ENCODE measurements around the gene SNX10.

SNX10 gene

GRCh38 chr7:26409661-26410547 is 118.2 kb downstream of the SNX10 start:
- no peak for DNase-seq (ENCODE audit: low read depth)
- H3K27me3 ChIP-seq (replicated peaks; ENCODE audit: control insufficient read depth, insufficient read depth, low read length): peaks cover 14% of the 10 kb centered on the region
- no peaks in the 10 kb centered on the region for H3K36me3 ChIP-seq (ENCODE audit: control insufficient read depth, insufficient read depth, low read length, severe bottlenecking)
- H3K4me1 ChIP-seq (ENCODE audit: control insufficient read depth, insufficient read depth, low read length): no peaks in the 10 kb centered on the region
- H3K4me3 ChIP-seq (ENCODE audit: low read length): no peak overlapping the region
- H3K9ac ChIP-seq (ENCODE audit: low read length): no peak overlapping the region
- H3K9me3 ChIP-seq (ENCODE audit: control insufficient read depth, low read length): no peaks in the 10 kb centered on the region

DNA sequence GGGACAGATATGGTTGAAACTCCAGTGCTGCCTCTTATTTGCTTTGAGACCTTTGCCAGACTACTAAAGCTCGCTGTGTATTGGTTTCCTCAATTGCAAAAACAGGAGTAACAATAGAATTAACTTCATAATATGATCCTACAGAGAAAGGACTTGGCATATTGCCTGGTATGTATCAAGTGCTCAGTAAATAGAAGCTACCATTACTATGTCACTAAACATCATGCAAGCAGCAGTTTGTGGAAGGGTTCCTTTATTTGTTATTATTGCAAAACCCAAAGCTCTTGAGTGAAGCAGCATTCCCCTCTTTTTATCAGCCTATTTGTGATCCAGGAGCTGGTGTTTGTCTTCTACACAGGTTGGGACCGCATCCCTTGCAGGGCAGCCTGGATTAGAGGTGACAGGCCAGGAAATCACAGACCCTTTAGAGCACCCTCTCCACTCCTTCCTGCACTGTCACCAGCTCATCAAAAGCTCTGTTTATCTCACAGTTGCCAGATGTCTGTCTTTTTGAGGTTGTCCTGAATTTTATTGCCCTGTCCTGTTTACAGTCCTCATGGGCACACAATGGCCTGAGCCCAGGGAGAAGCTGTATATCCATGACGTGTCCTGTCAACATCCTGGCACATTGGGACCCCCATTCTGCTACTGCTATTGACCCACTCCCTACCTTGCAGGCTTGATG is 121.5 kb downstream of the SNX10 start:
- H3K4me3 ChIP-seq (ENCODE audit: low read length): no peak overlapping the region

GRCh38 chr7:26416004-26416403 is 124.3 kb downstream of the SNX10 start:
- Histone ChIP-seq H3K4me1 (ENCODE audit: control insufficient read depth, insufficient read depth, low read length) (no peaks in the 10 kb centered on the region), H3K9ac (ENCODE audit: low read length) (no peak overlapping the region), H3K9me3 (ENCODE audit: control insufficient read depth, low read length) (no peaks in the 10 kb centered on the region), H3K27me3 (replicated peaks; ENCODE audit: control insufficient read depth, insufficient read depth, low read length) (peaks cover 12% of the 10 kb centered on the region), H3K4me3 (ENCODE audit: low read length) (no peak overlapping the region), H3K36me3 (ENCODE audit: control insufficient read depth, insufficient read depth, low read length, severe bottlenecking) (no peaks in the 10 kb centered on the region)
- DNase-seq (ENCODE audit: low read depth): no peak

More for the DNA sequence above, 121.5 kb downstream of the SNX10 start:
- Histone ChIP-seq H3K27me3 (replicated peaks; ENCODE audit: control insufficient read depth, insufficient read depth, low read length) (peaks cover 12% of the 10 kb centered on the region), H3K9me3 (ENCODE audit: control insufficient read depth, low read length) (no peaks in the 10 kb centered on the region), H3K4me1 (ENCODE audit: control insufficient read depth, insufficient read depth, low read length) (no peaks in the 10 kb centered on the region), H3K36me3 (ENCODE audit: control insufficient read depth, insufficient read depth, low read length, severe bottlenecking) (no peaks in the 10 kb centered on the region), H3K9ac (ENCODE audit: low read length) (no peak overlapping the region)
- DNase-seq (ENCODE audit: low read depth): no peak

DNA sequence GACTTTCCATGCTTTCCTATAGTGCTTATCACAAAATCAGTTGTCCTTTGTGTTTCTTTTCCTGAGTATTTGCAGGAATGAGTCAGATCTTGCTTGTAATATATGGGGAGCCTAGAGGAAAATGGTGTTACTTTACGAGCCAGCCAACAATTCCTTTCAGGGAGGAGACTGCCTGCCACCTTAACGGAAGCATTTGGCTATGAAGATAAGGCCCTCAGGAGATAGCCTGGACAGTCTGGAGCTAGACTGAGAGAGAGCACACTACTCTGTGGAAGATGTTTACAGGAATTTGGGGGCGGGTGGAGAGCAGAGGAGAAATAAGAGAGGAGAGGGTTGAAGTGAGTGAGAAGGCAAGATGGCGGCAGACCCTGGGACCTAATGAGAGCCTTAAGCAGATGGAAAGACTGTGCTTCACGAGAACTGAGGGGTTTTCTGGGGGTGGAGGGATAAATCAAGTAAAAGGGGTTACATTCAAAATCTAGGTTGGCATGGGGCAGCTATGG is 126.3 kb downstream of the SNX10 start:
- Histone ChIP-seq H3K4me1 (ENCODE audit: control insufficient read depth, insufficient read depth, low read length) (no peaks in the 10 kb centered on the region), H3K4me3 (ENCODE audit: low read length) (no peak overlapping the region), H3K27me3 (replicated peaks; ENCODE audit: control insufficient read depth, insufficient read depth, low read length) (peaks cover 3% of the 10 kb centered on the region), H3K9me3 (ENCODE audit: control insufficient read depth, low read length) (no peaks in the 10 kb centered on the region), H3K9ac (ENCODE audit: low read length) (no peak overlapping the region), H3K36me3 (ENCODE audit: control insufficient read depth, insufficient read depth, low read length, severe bottlenecking) (no peaks in the 10 kb centered on the region)
- DNase-seq (ENCODE audit: low read depth): no peak

DNA sequence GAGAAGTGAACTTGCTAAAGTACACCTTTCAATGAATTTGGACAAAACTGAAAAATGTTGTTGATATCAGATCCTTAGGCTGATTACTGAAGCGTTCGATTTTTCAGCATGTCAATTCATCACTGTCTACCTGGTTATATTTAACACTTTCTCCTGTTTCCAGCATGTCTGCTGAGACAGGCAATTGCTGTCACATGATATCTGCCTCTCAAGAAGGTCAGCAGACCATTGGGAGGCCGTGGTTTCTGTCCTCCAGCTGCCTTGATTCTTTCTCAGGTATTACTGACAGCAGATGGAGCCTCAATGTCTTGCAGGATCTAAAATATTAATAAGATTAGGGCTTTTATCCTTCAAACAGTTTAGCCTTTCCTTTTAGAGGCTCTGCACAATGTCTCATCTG is 127.5 kb downstream of the SNX10 start:
- no peaks in the 10 kb centered on the region for H3K27me3 ChIP-seq (replicated peaks; ENCODE audit: control insufficient read depth, insufficient read depth, low read length)
- no peak overlapping the region for H3K9ac ChIP-seq (ENCODE audit: low read length)
- no peaks in the 10 kb centered on the region for H3K9me3 ChIP-seq (ENCODE audit: control insufficient read depth, low read length)
- no peaks in the 10 kb centered on the region for H3K36me3 ChIP-seq (ENCODE audit: control insufficient read depth, insufficient read depth, low read length, severe bottlenecking)
- H3K4me3 ChIP-seq (ENCODE audit: low read length): no peak overlapping the region
- H3K4me1 ChIP-seq (ENCODE audit: control insufficient read depth, insufficient read depth, low read length): no peaks in the 10 kb centered on the region
- DNase-seq (ENCODE audit: low read depth): no peak

DNA sequence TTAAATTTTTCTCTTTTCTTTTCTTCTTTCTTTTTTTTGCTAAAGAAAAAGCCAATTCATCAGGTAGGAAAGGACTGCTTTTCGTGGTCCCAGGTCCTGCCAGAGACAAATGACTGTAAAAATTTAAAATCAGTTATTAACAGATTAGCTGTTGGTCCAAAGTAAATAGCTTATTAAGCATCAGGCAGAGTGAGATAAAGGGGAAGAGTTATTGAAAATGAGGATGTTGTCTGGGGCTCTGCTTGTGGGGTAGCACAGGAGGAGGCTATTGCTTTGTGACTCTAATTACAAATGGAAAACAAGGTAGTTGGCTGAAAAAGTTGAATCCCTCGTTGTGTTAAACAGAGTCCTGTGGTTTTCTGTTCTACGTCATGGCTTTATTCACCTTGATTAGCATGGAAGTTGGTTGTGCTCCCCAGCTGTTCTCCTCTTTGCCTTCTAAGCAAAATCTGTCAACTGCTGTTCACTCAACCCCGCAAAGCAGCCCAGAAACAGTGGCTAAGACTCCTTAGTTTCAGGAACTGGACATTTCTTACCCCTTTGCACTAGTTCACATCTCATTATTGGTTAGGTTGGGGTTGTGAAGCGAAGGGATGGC is 128.9 kb downstream of the SNX10 start:
- no peaks in the 10 kb centered on the region for H3K4me1 ChIP-seq (ENCODE audit: control insufficient read depth, insufficient read depth, low read length)
- H3K9me3 ChIP-seq (ENCODE audit: control insufficient read depth, low read length): no peaks in the 10 kb centered on the region
- no peak overlapping the region for H3K9ac ChIP-seq (ENCODE audit: low read length)
- no peak for DNase-seq (ENCODE audit: low read depth)
- H3K4me3 ChIP-seq (ENCODE audit: low read length): no peak overlapping the region
- no peaks in the 10 kb centered on the region for H3K27me3 ChIP-seq (replicated peaks; ENCODE audit: control insufficient read depth, insufficient read depth, low read length)
- no peaks in the 10 kb centered on the region for H3K36me3 ChIP-seq (ENCODE audit: control insufficient read depth, insufficient read depth, low read length, severe bottlenecking)

DNA sequence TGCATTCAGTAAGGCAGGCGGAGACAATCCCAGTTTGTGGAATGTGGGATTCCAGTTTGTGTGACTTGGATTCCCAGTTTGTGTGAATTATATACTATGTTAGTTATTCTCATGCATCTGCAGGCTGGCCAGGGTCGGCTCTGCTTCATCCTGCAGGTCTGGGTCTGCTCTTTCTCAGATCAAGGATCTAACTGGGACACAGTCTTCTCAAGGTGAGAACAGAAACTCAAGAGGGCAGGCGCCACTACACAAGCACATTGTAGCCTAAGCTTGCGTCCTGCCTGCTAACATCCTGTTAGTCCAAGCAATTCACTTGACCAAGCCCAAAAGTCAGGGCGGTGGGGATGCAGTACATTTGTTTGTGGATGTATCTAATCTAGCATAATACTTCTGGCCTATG is 131.1 kb downstream of the SNX10 start:
- Histone ChIP-seq H3K27me3 (replicated peaks; ENCODE audit: control insufficient read depth, insufficient read depth, low read length) (no peaks in the 10 kb centered on the region), H3K36me3 (ENCODE audit: control insufficient read depth, insufficient read depth, low read length, severe bottlenecking) (no peaks in the 10 kb centered on the region), H3K9ac (ENCODE audit: low read length) (no peak overlapping the region), H3K9me3 (ENCODE audit: control insufficient read depth, low read length) (no peaks in the 10 kb centered on the region), H3K4me1 (ENCODE audit: control insufficient read depth, insufficient read depth, low read length) (no peaks in the 10 kb centered on the region), H3K4me3 (ENCODE audit: low read length) (no peak overlapping the region)
- DNase-seq (ENCODE audit: low read depth): no peak

GRCh38 chr7:26423436-26423835 is 131.8 kb downstream of the SNX10 start:
- no peaks in the 10 kb centered on the region for H3K9me3 ChIP-seq (ENCODE audit: control insufficient read depth, low read length)
- no peaks in the 10 kb centered on the region for H3K27me3 ChIP-seq (replicated peaks; ENCODE audit: control insufficient read depth, insufficient read depth, low read length)
- no peak overlapping the region for H3K9ac ChIP-seq (ENCODE audit: low read length)
- H3K36me3 ChIP-seq (ENCODE audit: control insufficient read depth, insufficient read depth, low read length, severe bottlenecking): no peaks in the 10 kb centered on the region
- no peaks in the 10 kb centered on the region for H3K4me1 ChIP-seq (ENCODE audit: control insufficient read depth, insufficient read depth, low read length)
- H3K4me3 ChIP-seq (ENCODE audit: low read length): no peak overlapping the region
- no peak for DNase-seq (ENCODE audit: low read depth)

Data from adipocyte (in vitro differentiated cells).